GM10266 (cell line): ENCODE data around the gene SPRED2.

Source experiments
- DNase-seq: peaks from one replicate; pipeline ENCODE4 v3.0.0; 2012; ENCODE audit errors: extremely low spot score
- CTCF ChIP-seq: IDR thresholded peaks from 2 replicates; pipeline ENCODE4 v1.5.1; 2012; ENCODE audit warnings: mild to moderate bottlenecking, low read depth; ENCODE audit not compliant: control insufficient read depth, insufficient read depth; ENCODE audit errors: missing control alignments

The SPRED2 gene

GRCh38 chr2:65372619-65373018 lies 59.8 kb downstream of the SPRED2 start:
- DNase-seq, result no peak
- no peak for TF ChIP-seq CTCF

GRCh38 chr2:65371074-65371434 lies 61.3 kb downstream of the SPRED2 start:
- no peak for DNase-seq
- TF ChIP-seq CTCF, result no peak

DNA sequence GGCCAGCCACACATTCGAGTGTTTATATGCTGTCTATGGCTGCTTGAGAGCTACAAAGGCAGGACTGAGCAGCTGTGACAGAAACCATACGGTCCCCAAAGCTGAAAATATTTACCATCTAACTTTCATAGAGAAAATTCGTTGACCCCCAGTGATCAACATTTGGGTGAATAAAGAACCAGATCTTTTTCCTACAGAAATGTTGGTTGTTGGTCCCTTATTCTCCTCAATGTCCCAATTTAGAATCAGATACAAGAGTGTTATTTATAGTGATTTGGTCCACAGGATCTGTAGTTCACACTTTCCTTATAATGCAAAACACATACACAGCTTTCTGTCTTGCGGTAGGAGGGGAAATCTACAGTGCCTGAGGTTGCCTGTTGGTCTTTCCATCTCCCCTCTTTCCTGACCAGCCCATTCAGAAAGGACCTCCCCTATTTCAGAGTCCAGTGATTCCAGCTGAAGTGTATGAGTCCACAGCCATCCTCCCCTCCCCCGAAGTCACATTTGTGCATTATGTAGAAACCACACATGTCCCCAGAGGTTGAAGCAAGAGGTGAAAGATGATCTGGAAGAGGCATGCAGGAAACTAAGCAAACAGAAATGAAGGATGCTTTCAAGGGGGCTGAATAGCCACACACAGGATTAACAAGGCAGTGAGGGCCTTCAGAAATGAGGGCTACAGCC lies 61.9 kb downstream of the SPRED2 start:
- TF ChIP-seq CTCF, result no peak
- no peak for DNase-seq

DNA sequence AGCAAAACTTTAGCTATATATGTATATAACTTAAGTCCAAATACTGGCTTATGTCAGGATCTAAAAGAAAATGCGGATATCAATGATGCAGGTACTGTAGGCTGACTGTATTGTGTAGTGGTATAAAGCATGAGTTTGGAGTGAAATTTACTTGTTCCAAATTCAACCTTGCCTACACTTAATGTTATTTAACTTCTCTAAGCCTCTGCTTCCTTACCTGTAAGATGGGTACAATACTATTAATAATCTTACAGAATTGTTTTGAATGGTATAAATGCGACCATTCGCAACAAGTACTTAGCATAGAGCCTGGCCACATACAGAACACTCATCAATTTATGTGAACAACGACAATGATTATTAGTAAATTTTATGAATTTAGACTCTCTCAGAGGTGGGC lies 62.4 kb downstream of the SPRED2 start:
- DNase-seq, result no peak
- no peak for TF ChIP-seq CTCF

GRCh38 chr2:65369574-65369973 lies 62.8 kb downstream of the SPRED2 start:
- DNase-seq, result no peak
- no peak for TF ChIP-seq CTCF

DNA sequence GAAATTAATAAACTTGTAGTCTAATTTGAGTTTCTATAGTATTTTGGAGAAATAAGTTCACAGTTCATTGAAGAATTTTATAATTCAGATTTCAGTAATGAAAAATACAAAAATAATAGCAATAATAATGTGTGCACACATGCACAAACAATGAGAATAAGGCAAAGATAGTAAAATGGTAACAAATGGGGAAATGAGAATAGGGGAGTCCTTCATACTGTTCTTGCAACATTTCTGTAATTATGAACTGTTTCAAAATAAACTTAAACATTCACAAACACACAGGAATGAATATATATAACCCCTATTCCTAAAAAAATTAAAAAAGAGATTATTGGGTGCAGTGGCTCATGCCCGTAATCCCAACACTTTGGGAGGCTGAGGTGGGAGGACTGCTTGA lies 63.9 kb downstream of the SPRED2 start:
- DNase-seq, result no peak
- no peak for TF ChIP-seq CTCF

DNA sequence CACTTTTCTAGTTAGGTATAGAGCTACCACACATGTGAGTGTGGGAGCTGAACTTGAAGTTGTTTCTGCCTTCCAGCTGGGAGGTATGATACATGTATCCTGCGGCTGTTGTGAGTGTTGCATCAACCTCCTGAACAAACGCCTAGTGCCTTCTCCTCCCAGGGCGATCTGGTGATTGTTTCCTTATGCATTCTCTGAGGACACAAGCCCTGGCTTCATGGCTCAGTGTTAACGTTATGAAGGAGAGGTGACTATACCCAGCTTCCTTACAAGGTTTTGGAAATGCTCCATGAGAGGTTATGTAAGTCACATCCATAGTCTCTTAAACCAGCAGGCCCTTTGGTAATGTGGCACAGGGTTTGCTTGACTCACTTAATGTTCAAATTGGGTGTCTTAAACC lies 64.9 kb downstream of the SPRED2 start:
- TF ChIP-seq CTCF, result no peak
- no peak for DNase-seq
